Mucosa of descending colon (tissue), 3 donors: ENCODE measurements around the gene LTB4R. TPM values are rescaled to one million over a fixed set of nuclear protein-coding genes. Genes with fewer than 3 reads are reported as not detected.

Experiments
- ATAC-seq: fragments of 200-7000 bp; cut with Tn5 transposase; one replicate; pipeline ENCODE4 v1.9.1; 2020; ENCODE audit warnings: mild to moderate bottlenecking, moderate library complexity
- DNase-seq, 3 donors: peaks; one replicate each; pipeline ENCODE4 v3.0.0-alpha.2; 2020
- H3K36me3 ChIP-seq: fragments of 200-600 bp; one replicate; pipeline ENCODE4 v1.8.0; 2021; ENCODE audit warnings: low read depth, mild to moderate bottlenecking
- H3K4me1 ChIP-seq: fragments of 200-600 bp; one replicate; pipeline ENCODE4 v1.8.0; 2021; ENCODE audit warnings: low read depth, mild to moderate bottlenecking
- H3K4me3 ChIP-seq: fragments of 200-600 bp; one replicate; pipeline ENCODE4 v1.8.0; 2021; ENCODE audit warnings: mild to moderate bottlenecking
- H3K9me3 ChIP-seq: fragments of 200-600 bp; one replicate; pipeline ENCODE4 v1.8.0; 2021; ENCODE audit warnings: mild to moderate bottlenecking
- intact Hi-C, 2 donors: fragments of 100-400 bp; cut with DNase I in 1 of 2; cut with micrococcal nuclease in 1 of 2; formaldehyde crosslinking; loops; one replicate each; pipeline versions ENCODE4 v1.11.0 to v1.11.1; 2022; cut with DNase I, micrococcal nuclease
- total RNA-seq, 3 donors: library from RNA; stranded (reverse); fragmentation: NEBNext Ultra II Directional in 2 of 3; extraction: Animal tissue kit (Norgen Biotek cat#: 25700) in 2 of 3; gene quantifications; one replicate each; pipeline versions ENCODE4 v1.2.1 to v1.2.4, GENCODE V29; 2021 to 2023
- TF ChIP-seq, protein P1 (sequence below): fragments of 200-600 bp; IDR thresholded peaks from one replicate; pipeline ENCODE4 v1.8.0; 2022; ENCODE audit warnings: antibody characterized with exemption, mild to moderate bottlenecking
- donor health status: DM: no; HTN: no; CAD: no; lungs with moderate emphysema.
- donor health status: DM: no; HTN: no; CAD: no.
- donor health status: DM: no; HTN: yes; CAD: no.

LTB4R gene
- total RNA-seq, 3 donors from 2014 or later = 3.4 to 6.1 (median 3.8) TPM

DNA sequence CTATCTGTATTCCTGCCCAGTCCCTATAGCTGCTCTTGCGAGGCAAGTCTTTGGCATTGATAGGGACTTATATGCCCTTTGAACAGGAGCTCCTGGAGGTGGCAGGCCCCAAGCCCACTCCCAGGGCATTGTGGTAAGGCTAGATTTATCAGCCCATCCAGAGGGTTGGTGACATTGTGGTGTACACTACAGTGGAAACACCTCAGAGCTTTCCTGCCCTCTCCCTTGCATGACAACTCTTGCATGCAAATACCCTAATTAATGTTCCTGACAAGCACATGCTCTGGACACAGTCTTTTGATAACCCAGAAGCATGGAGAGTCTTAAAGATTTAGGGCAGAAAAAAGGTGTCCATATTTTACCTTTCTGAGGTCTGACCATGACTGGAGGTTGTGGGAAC lies 29.3 kb downstream of the LTB4R start:
- intact Hi-C loops = no loop called here
- TF ChIP-seq, protein P1, sequence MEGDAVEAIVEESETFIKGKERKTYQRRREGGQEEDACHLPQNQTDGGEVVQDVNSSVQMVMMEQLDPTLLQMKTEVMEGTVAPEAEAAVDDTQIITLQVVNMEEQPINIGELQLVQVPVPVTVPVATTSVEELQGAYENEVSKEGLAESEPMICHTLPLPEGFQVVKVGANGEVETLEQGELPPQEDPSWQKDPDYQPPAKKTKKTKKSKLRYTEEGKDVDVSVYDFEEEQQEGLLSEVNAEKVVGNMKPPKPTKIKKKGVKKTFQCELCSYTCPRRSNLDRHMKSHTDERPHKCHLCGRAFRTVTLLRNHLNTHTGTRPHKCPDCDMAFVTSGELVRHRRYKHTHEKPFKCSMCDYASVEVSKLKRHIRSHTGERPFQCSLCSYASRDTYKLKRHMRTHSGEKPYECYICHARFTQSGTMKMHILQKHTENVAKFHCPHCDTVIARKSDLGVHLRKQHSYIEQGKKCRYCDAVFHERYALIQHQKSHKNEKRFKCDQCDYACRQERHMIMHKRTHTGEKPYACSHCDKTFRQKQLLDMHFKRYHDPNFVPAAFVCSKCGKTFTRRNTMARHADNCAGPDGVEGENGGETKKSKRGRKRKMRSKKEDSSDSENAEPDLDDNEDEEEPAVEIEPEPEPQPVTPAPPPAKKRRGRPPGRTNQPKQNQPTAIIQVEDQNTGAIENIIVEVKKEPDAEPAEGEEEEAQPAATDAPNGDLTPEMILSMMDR = no peak
- Histone ChIP-seq H3K4me1 (peaks cover 12% of the 10 kb centered on the region), H3K36me3 (no peaks in the 10 kb centered on the region), H3K4me3 (no peak overlapping the region), H3K9me3 (no peaks in the 10 kb centered on the region)
- no peak for DNase-seq
- ATAC-seq = no peak

DNA sequence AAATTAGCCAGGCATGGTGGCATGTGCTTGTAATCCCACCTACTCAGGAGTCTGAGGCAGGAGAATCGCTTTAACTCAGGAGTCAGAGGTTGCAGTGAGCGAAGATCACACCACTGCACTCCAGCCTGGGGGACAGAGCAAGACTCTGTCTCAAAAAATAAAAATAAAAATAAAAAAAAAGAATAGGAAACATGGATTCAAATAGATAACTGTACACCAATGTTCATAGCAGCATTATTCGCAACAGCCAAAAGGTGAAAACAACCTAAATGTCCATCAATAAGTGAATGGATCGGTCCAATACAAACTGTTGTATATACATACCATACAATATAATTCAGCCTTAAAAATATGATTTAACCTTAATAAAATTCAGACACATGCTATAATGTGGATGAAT lies 31.6 kb downstream of the LTB4R start:
- H3K4me3 ChIP-seq = no peak overlapping the region
- TF ChIP-seq, protein P1 = no peak
- intact Hi-C loops = no loop called here
- no peaks in the 10 kb centered on the region for H3K36me3 ChIP-seq
- DNase-seq = no peak
- ATAC-seq = no peak
- peaks cover 12% of the 10 kb centered on the region for H3K4me1 ChIP-seq
- no peaks in the 10 kb centered on the region for H3K9me3 ChIP-seq

DNA sequence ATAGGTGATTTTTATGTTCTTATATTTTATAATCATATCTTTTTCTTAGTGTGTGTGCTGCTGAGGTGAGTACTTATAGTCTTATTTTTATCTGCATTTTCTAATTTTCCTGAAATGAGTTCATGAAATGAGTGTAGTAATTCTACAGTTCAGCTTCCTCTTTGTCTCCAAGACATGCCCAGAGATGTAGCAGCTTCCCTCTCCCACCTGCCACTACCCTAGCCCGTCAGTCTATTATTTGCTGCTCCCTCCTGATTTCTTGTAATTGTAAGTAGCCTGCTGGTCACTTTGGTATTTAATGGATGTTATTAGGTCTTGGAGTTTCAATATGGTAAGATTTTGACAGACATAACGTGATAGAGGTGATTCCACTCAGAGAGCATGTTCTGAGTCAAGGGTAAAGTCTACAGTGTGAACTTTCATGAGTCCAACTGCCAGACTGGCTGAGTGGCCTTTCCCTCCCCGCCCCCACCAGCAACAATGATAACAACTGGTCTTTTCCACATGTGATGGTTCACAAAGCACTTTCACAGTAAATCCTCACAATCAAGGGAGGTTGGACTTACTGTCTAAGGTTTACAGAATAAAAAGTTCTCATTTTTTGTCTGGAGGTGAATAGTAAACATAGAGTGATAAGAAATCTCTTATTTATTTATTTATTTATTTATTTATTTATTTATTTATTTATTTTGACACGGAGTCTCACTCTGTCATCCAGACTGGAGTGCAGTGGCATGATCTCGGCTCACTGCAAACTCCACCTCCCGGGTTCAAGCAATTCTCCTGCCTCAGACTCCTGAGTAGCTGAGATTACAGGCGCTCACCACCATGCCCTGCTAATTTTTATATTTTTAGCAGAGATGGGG lies 32.7 kb downstream of the LTB4R start:
- Histone ChIP-seq H3K4me3 (no peak overlapping the region), H3K9me3 (no peaks in the 10 kb centered on the region), H3K36me3 (no peaks in the 10 kb centered on the region), H3K4me1 (peaks cover 2% of the 10 kb centered on the region)
- DNase-seq (peak in 1 of 3 donors; percentile 58), ATAC-seq (peak; percentile 38)
- intact Hi-C loops = no loop called here
- TF ChIP-seq, protein P1 = no peak

DNA sequence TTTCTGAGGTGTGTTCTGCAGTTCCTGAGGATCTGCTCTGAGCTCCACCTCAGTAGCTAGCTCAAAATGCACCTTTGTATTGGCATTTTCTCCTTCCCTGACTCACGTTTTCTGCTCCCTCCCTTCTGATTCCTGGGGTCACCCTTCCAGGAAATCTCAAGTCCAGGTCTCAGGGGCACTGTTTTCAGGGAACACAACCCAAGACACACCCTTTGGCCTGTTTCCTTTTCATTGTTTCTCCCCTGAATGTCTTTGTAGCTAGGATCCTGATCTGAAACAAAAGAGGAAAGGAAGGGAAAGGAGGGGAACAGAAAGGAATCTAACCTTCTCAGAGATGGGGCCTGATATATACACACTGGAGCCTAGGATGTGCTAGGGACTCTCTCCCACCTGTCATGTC lies 35.8 kb downstream of the LTB4R start:
- DNase-seq = no peak
- Histone ChIP-seq H3K9me3 (no peaks in the 10 kb centered on the region), H3K4me3 (no peak overlapping the region), H3K36me3 (no peaks in the 10 kb centered on the region), H3K4me1 (no peaks in the 10 kb centered on the region)
- ATAC-seq = peak; percentile 16
- TF ChIP-seq, protein P1 = no peak
- intact Hi-C loops = no loop called here

DNA sequence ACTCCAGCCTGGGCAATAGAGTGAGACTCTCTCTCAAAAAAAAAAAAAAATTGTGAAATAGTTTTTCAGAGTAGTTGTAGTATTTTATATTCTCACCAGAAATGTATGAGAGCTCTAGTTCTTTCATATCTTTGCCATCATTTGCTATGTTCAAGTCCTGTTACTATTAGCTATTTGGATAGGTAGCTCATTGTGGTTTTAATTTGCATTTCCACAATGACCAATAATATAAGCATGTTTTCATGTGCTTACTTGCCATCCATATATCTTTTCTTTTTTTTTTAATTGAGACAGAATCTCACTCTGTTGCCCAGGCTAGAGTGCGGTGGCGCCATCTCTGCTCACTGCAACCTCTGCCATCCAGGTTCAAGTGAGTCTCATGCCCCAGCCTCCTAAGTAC lies 36.9 kb downstream of the LTB4R start:
- Histone ChIP-seq H3K36me3 (no peaks in the 10 kb centered on the region), H3K4me1 (peaks cover under 1% of the 10 kb centered on the region), H3K9me3 (no peaks in the 10 kb centered on the region), H3K4me3 (no peak overlapping the region)
- intact Hi-C loops = no loop called here
- TF ChIP-seq, protein P1 = no peak
- no peak for DNase-seq
- no peak for ATAC-seq
